Right ventricle myocardium superior (tissue), 1 donor: ENCODE measurements around the gene PLGRKT. TPM values are rescaled to one million over a fixed set of nuclear protein-coding genes. Genes with fewer than 3 reads are reported as not detected.
"Not testable (repeated sequence)": the region's sequence is repeated elsewhere in the genome, so short reads cannot be mapped to it uniquely, and the experiment has no call there.

Experiments
- ATAC-seq: fragments of 200-7000 bp; cut with Tn5 transposase; one replicate; pipeline ENCODE4 v1.9.1; 2020; ENCODE audit warnings: mild to moderate bottlenecking; ENCODE audit not compliant: poor library complexity
- DNase-seq: peaks from one replicate; pipeline ENCODE4 v3.0.0-alpha.2; 2020
- intact Hi-C: fragments of 100-400 bp; cut with DNase I; formaldehyde crosslinking; loops from one replicate; pipeline ENCODE4 v1.11.2; 2022
- long read RNA-seq: library from polyadenylated mRNA; unstranded; transcript quantifications from one replicate; pipeline ENCODE4 v2.0.0, GENCODE V29; 2021
- total RNA-seq: library from RNA; stranded (reverse); fragmentation: NEBNext Ultra II Directional; extraction: Animal tissue kit (Norgen Biotek cat#: 25700); gene quantifications from one replicate; pipeline ENCODE4 v1.2.1, GENCODE V29; 2021
- donor health status: DM: no; HTN: yes; CAD: no; lungs with severe emphysema.

Gene PLGRKT, protein sequence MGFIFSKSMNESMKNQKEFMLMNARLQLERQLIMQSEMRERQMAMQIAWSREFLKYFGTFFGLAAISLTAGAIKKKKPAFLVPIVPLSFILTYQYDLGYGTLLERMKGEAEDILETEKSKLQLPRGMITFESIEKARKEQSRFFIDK
- total RNA-seq = 39.8 TPM
- long read RNA-seq, transcript PLGRKT-201 (6 exons, 932 nt) = major isoform, 26 of 36 reads
- long read RNA-seq, partial matches to known transcripts = 0 of 36 reads
- long read RNA-seq, other reads (novel, unspliced or antisense) = 10 of 36 reads

- ATAC-seq (peak; percentile 98), DNase-seq (peak; percentile 98)
- intact Hi-C loops = no loop called here
These were observed at the start of gene PLGRKT for GRCh38 chr9:5437254-5438216. PLGRKT (minus strand) TSS chr9:5437925; CDS start chr9:5431977, 5,948 bp downstream.

DNA sequence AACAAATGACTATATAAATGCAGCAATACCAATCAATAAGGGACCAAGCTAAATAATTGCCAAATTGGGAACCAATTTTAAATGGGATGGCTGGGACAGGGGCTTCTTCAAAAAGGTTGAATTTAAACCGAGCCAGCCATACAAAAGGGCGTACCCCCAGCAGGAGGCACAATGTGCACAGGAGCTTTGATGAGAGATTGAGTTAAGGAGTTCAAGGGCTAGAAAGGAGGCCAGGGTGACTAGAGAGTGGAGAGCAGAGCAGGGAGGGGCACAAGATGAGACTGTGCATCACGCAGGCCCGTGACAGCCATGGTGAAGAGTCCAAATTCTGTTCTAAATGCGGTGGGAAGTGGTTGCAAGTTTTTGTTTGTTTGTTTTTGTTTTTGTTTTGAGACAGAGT is 49.3 kb upstream of the PLGRKT start:
- intact Hi-C loops = no loop called here
- DNase-seq = no peak
- ATAC-seq = no peak

DNA sequence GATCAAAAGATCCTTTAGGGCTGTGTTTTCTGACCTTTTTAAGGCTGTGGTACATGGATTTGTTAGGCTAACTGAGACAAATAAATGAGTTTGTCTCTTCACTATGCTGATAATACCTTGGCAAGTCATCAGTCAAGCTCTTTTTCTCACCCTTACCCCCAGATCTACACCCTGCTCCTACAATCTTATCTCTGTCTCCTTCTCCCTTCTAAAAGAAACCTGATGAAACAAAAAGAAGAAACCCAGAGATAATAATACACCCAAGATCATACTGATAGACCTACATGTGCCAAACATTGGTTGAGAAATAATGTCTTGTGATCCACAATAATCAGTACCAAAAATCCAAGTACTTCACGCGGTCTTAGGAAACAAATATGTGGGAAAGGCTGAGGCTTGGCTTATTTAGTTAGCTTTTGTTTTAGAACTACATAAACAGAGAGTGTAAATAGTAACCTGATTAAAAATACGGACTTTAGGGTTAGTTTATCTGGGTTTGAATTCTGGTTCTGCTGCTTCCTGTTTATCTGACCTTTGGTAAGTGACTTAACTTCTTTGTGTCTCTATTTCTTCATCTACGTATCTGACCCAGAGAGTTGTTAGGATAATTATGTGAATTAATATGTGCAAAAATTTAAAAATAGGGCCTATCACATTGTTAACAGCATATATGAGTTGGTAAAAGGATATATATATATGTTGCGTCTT is 47.8 kb upstream of the PLGRKT start:
- DNase-seq = no peak
- no peak for ATAC-seq
- intact Hi-C loops = no loop called here

DNA sequence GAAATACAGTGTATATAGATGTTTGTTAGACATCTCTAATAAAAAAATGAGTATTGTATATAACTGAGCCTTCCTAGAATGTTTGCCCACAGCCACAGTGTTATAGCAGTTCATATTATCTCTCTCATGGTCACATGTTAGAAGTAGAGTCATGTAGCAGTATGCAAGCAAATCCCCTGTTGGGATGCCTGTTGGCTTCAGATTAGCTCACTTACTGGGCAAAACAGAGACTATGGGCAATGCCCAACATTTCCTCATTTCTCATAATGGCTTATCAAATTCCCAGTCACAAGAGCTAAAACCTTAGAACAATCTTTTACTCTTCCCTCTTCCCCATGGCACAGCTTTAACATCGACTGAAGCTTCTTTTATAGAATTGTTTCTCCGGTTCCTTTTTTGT is 45.6 kb upstream of the PLGRKT start:
- no peak for DNase-seq
- no peak for ATAC-seq
- intact Hi-C loops = no loop called here

- ATAC-seq = no peak
- intact Hi-C loops = no loop called here
- DNase-seq = no peak
These were observed 44.5 kb upstream of the PLGRKT start for GRCh38 chr9:5482194-5482593.

- DNase-seq = no peak
- no peak for ATAC-seq
- intact Hi-C loops = no loop called here
These were observed 43.8 kb upstream of the PLGRKT start for GRCh38 chr9:5481322-5482040.

DNA sequence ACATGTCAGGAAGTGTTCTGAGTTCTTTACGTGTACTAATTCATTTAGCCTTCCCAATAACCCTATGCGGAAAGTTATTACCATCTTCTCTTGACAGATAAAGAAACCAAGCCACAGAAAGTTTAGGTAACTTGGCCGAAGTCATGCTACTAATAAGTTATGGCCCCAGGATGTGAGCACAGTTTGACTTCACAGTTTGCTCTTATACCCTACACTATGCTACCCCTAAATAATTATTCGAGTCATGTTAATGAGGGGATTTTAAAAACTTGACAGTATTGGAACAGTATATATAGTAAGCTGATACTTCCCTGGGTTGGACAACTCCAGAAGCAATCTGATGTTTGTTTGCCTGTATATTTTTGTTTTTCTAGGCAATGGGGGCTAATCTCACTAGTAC is 43.2 kb upstream of the PLGRKT start:
- no peak for ATAC-seq
- no peak for DNase-seq
- intact Hi-C loops = no loop called here

GRCh38 chr9:5479994-5480694 is 42.4 kb upstream of the PLGRKT start:
- intact Hi-C loops = no loop called here
- ATAC-seq = no peak
- no peak for DNase-seq

DNA sequence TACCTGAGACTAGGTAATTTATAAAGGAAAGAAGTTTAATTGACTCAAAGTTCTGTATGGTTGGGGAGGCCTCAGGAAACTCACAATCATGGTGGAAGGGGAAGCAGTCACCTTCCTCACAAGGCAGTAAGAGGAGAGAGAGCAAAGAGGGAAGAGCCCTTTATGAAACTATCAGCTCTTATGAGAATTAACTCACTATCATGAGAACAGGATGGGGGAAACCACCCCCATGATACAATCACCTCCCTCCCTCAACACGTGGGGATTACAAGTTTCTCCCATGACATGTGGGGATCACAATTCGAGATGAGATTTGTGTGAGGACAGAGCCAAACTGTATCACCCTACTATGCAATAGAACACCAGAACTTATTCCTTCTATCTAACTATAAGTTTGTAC is 40.5 kb upstream of the PLGRKT start:
- intact Hi-C loops = no loop called here
- ATAC-seq = no peak
- DNase-seq = no peak

DNA sequence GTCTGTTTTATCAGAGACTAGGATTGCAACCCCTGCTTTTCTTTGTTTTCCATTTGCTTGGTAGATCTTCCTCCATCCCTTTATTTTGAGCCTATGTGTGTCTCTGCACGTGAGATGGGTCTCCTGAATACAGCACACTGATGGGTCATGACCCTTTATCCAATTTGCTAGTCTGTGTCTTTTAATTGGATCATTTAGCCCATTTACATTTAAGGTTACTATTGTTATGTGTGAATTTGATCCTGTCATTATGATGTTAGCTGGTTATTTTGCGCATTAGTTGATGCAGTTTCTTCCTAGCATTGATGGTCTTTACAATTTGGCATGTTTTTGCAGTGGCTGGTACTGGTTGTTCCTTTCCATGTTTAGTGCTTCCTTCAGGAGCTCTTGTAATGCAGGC is 37.9 kb upstream of the PLGRKT start:
- ATAC-seq, DNase-seq, intact Hi-C loops: not testable (repeated sequence)

GRCh38 chr9:5470816-5471215 is 33.1 kb upstream of the PLGRKT start:
- DNase-seq = no peak
- ATAC-seq = no peak
- intact Hi-C loops = no loop called here

DNA sequence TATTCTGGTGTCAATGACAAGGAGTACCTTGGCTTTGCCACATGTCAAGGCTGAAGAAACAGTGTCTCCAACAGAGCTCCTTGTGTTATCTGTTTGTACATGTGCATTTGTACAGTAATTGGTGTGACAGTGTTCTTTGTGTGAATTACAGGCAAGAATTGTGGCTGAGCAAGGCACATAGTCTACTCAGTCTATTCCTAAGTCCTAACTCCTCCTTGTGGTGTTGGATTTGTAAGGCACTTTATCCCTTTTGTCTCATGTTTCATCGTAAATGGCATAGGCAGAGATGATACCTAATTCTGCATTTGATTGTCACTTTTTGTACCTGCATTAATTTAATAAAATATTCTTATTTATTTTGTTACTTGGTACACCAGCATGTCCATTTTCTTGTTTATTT is 32.4 kb upstream of the PLGRKT start:
- intact Hi-C loops = no loop called here
- no peak for DNase-seq
- no peak for ATAC-seq

DNA sequence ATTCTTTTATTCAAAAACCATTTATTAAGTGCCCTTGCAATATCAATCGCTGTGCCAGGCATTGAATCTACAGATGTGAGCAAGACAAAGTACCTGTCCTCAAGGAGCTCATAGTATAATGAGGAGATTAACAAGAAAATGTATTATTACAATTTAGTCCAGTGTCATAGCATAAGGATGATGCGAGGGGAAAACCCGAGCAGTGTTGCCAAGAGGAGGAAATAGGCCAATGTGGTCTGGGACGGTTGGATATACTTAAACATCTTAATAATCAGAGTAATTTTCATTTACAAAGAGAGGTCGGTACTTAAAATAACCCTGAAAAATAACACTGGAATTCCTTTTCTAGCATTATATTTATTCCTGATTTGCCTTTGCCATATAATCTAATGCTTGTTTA is 31.1 kb upstream of the PLGRKT start:
- intact Hi-C loops = no loop called here
- no peak for ATAC-seq
- no peak for DNase-seq

- DNase-seq = no peak
- intact Hi-C loops = no loop called here
- ATAC-seq = no peak
These were observed 29.0 kb upstream of the PLGRKT start for GRCh38 chr9:5466766-5467165.

- ATAC-seq = no peak
These were observed 28.3 kb upstream of the PLGRKT start for GRCh38 chr9:5466005-5466404.

GRCh38 chr9:5464831-5465330 is 27.2 kb upstream of the PLGRKT start:
- intact Hi-C loops, ATAC-seq: not testable (repeated sequence)
- peak; percentile 50 for DNase-seq

More at GRCh38 chr9:5466005-5466404, 28.3 kb upstream of the PLGRKT start:
- intact Hi-C loops = no loop called here
- no peak for DNase-seq

GRCh38 chr9:5460157-5460556 is 22.4 kb upstream of the PLGRKT start:
- no peak for DNase-seq
- intact Hi-C loops = no loop called here
- ATAC-seq = no peak

- DNase-seq = no peak
- no peak for ATAC-seq
- intact Hi-C loops = no loop called here
These were observed 21.6 kb upstream of the PLGRKT start for GRCh38 chr9:5459289-5459829.
